Ecto neural progenitor cell (in vitro differentiated cells): ENCODE measurements around the gene ZNF778.

ENCODE experiments used
- DNase-seq: peaks from one replicate; pipeline ENCODE4 v3.0.0-alpha.2; 2018; ENCODE audit warnings: low spot score

The ZNF778 gene

GRCh38 chr16:89277641-89278341 lies 60.3 kb downstream of the ZNF778 start:
- DNase-seq: no peak

GRCh38 chr16:89278441-89279240 lies 61.1 kb downstream of the ZNF778 start:
- no peak for DNase-seq

GRCh38 chr16:89279666-89280481 lies 62.4 kb downstream of the ZNF778 start:
- no peak for DNase-seq

- no peak for DNase-seq
Measured at GRCh38 chr16:89280546-89281188, 63.2 kb downstream of the ZNF778 start.

GRCh38 chr16:89281189-89281577 lies 63.7 kb downstream of the ZNF778 start:
- no peak for DNase-seq

- no peak for DNase-seq
Measured at GRCh38 chr16:89281829-89282228, 64.3 kb downstream of the ZNF778 start.

GRCh38 chr16:89282523-89282922 lies 65.0 kb downstream of the ZNF778 start:
- DNase-seq: no peak

- no peak for DNase-seq
Measured at GRCh38 chr16:89283449-89283848, 65.9 kb downstream of the ZNF778 start.

- DNase-seq: no peak
Measured at GRCh38 chr16:89285381-89285780, 67.9 kb downstream of the ZNF778 start.

GRCh38 chr16:89286096-89286495 lies 68.6 kb downstream of the ZNF778 start:
- DNase-seq: no peak
